HG03025 (cell line): ENCODE data around the gene JPT1.
"Not testable (repeated sequence)": the region's sequence is repeated elsewhere in the genome, so short reads cannot be mapped to it uniquely, and the experiment has no call there.

Source experiments
- ATAC-seq: cut with Tn5 transposase; IDR thresholded peaks from one replicate; pipeline ENCODE4 v1.9.1; 2021; ENCODE audit warnings: mild to moderate bottlenecking, moderate library complexity; ENCODE audit not compliant: unreplicated experiment, low FRiP score

The JPT1 gene, protein sequence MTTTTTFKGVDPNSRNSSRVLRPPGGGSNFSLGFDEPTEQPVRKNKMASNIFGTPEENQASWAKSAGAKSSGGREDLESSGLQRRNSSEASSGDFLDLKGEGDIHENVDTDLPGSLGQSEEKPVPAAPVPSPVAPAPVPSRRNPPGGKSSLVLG

DNA sequence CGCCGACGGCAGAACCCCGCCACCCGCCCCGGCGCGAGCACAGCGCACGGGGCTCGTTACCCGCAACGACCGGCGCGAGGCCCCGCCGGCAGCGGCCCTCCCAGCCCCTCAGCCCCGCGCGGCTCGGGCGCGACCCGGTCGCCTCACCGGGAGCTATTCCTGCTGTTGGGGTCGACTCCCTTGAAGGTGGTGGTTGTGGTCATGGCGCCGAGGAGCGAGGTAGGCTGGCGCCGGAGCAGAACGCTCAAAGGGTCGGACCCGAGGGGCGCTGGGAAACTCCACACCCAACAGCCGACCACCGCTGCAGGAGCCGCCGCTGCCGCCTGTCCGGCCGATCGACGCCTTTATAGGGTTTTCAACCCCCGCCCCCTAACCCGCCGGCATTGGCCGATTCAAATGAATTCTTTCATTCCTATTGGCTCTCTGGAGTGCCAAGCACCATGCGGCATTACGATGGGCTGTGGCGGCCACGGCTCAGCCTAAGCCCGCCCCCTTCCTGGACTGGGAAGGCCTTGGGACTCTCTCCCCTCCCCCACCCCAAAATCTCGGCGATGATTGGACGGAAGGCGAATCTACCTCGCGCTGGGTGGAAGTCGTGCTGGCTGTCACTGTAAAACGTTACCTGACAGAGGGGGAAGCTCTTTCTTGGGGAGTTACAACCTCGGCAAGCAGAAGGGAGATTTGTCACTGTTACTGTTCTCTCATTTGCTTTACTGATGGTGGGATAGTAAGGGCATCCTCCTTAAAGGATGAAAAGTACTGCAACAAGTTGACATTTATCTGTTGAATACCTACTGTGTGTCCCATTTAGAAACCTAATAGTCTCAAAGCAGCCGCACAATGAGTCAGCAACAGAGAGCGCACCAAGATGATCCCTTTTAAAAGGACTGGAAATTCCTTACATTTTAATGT lies at the start of gene JPT1:
Gene JPT1, minus strand, starts transcription at position 318 of the 912 bp plus-strand sequence. Its CDS starts 115 bp downstream, at position 203.
- peak; percentile 82 for ATAC-seq

DNA sequence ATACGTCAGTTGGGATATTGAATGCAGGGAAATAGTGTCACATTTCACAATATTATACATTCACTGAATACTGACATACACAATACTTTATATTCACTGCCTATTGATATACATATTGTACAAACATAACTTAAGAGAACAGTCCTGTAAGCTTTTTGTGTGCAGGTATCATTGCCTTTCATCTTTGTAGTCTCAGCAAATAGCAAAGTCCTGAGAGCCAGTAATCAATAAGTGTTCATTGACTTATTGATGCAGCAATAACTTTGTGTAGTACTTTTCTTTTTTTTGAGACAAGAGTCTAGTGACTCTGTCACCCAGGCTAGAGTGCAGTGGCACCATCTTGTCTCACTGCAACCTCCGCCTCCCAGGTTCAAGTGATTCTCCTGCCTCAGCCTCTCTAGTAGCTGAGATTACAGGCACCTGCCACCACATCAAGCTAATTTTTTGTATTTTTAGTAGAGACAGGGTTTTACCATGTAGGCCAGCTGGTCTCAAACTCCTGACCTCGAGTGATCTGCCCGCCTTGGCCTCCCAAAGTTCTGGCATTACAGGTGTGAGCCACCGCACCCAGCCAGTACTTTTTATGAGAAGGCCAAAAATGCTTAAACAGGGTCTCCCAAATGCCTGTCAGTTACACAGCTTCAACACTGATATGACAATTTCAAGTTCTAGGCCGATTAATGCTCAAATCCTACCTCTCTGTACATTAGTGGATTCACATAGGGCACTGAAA lies 45.7 kb upstream of the JPT1 start:
- no peak for ATAC-seq

DNA sequence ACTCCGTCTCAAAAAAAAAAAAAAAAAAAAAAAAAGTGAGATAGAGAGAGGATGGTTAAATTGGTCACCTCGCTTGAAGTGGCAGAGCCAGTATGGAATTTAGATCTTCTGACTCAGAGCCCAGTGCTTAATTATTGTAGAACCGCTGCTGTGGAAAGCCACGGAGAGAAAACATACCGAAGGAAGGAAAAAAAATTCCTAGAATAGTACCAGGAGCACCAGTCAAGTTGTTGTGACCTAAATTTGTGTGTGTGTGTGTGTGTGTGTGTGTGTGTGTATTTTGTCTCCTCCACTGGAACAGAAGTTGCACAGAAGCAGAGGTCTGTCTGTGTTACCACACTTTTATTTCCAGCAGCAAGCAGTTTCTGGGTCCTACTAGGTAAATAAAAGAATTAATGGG lies 40.6 kb upstream of the JPT1 start:
- no peak for ATAC-seq

DNA sequence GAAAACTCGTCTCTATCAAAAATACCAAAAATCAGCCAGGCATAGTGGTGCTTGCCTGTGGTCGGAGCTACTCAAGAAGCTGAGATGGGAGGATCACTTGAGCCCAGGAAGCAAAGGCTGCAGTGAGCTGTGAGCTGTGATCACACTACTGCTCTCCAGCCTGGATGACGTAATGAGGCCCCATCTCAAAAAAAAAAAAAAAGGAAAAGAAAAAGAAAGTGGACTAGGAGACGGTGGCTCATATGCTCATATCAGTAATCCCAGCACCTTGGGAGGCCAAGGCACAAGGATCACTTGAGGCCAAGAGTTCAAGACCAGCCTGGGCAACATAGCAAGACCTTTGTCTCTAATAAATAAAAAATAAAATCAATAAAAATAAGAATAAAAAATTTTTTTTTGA lies 37.3 kb upstream of the JPT1 start:
- ATAC-seq: no peak

DNA sequence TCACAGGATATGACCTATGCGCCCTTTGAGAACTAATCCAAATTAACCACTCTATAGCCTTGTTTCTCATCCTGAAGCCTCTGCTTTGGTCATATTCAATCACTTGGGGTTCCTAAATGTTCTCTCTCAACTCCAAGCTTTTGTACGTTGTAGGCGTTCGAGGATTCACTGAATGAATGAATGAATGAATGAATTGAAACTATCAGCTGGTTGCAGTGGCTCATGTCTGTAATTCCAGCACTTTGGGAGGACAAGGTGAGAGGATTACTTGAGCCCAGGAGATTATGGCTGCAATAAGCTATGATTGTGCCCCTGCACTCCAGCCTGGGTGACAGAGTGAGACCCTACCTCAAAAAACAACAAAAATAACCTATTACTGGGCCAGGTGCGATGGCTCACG lies 34.3 kb upstream of the JPT1 start:
- ATAC-seq: no peak

DNA sequence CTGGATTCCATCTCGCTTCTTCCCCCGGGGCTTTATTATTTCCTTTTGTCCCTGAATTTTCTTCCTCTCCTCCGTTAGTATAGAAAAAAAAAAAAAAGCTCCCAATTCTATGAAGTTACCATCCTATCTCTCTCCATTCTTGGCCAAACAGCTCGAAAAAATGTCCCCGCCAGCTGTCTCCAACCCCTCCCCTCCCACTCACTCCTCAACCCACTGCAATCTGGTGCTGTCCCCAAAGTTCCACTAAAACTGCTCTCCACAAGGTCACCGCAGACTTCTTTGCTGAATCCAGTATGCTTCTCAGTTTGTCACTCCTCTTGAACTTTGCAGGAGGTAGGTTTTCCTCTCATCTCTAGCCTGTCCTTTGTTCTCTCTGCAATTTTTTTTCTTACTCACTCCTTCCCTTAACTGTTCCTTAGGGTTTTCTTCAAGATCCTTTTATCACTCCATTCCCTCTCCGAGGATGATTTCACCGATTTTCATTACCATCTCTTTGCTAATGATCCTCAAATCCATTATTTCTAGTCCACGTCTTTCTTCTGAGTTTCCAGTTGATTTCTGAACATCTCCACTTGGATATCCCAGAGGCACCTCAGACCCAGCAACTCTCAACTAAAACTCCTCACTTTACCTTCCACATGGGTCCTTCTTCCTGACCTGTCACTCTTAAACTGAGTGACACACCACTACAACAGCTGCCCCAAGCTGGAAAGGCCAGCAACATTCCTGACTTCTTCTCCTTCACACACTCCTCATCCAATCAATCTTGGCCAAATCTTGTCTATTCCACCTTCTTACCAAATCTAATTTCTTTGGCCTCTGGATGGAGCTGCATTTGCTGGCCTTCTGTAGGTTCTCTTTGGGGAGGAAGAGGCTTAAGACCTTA lies 29.9 kb upstream of the JPT1 start:
- ATAC-seq: no peak

DNA sequence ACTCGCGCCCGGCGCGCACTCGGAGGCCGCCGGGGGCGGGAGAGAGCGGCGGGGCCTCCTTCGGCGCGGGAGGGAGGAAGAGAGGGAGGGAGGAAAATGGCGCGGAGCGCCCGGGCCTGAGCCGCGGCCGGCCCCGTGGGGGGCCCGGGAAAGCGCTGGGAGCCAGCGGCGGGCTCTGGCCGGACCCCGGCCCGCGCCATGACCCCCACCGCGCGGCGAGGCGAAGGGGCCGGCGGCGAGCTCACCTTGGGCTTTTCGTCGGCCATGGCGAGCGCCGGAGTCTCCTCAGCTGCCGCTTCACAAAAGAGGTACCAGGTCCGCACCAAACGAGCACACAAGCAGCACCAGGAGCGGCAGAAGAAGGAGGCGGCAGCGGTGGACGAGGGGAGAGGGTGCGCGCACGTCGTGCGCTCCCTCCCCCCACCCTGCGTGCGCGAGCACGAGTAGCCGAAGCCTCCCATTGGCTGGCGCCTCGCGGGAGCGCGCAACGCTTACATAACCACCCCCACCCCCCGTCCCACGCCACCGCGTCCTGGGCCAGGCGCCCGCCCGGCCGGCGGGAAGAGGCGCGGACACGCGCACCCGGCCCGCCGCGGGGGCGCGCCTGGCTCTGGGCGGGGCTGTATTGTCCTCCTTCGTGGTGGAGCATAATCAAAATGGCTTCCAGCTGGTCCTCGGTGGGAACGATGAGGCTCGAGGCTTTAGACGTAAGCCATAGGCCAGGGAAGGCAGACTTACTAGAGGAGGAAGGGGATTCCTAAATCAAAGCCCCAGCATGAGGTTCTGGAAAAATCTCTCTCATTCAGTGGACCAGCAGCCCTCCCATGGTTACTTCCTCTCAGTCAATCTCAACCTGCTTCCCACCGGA lies 28.5 kb upstream of the JPT1 start, which contains the start of gene SUMO2:
Gene SUMO2, minus strand, starts transcription at position 391 of the 868 bp plus-strand sequence. Its CDS starts 125 bp downstream, at position 266.
- peak; percentile 67 for ATAC-seq

DNA sequence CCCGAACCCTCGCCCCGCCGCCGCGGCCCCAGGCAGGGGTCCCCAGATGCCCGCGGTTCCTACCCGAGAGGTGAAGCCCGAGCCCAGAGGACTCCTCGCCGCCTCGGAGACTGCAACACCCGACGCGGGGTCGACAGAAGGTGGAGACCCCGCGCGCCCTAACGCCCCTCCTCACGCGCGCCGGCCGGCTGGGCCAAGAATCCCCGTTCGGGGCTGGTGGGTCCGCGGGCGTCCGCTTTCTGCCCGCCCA lies 27.9 kb upstream of the JPT1 start:
- ATAC-seq: peak; percentile 11

DNA sequence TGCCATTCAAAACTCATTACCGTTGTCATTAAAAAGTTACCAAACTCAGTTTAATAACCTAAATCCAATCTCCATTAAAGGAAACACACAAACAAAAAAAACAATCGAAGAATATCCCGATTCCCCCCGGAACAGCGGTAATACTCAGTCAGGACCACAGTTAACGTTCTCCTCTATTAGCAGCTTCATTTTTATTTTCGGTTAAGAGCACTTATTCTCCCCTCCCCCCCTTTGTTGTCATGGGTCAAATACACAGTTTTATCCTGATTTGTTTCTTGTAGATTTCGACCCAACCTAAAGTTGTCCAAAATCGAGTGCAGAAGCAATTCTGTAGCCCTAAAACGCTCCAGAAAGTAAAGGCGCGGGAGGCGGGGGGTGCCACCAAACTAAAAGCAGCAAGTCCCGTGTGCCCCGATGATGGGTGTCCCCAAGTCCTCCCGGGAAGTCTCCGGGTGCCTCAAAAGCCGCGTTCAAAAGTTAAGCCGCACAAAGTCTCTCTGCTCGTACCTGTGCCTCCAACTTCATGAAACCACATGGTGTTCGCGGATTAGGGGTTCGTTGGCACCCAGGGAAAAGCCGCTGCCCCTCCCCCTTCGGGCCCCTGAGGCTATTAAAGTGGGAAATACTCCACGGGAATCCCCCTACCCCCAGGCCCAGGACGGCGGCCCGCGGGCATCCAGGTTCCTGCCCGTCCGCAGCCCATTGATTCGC lies 27.5 kb upstream of the JPT1 start:
- ATAC-seq: no peak

DNA sequence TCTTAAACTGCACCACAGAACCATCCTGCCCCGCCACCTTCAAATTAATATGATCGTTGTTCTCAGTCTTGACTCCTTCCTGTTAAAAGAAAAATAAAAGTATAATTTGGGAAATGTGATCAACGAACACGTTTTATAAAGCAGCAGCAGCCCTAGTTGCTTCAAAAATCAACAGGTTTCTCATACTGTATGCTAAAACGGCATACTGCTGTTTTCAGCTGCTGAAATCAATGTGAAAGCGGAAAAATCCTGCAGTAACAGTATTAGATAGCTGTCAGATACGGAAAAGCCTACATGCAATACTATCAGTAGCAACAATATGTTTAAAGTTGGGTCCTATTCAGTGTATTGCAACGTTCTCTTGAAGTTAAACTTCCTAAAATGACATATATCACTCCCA lies 26.8 kb upstream of the JPT1 start:
- ATAC-seq: no peak

DNA sequence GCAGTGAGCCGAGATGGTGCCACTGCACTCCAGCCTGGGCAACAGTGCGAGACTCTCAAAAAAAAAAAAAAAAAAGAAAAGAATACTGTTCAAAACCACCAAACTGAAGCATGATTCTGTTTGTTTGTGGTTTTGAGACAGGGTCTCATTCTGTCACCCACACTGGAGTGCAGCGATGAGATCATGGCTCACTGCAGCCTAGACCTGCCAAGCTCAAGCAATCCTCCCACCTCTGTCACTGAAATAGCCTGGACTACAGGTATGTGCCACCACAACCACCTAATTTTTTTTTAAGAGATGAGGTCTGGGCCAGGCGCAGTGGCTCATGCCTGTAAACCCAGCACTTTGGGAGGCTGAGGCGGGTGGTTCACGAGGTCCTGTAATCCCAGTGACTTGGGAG lies 24.1 kb upstream of the JPT1 start:
- ATAC-seq: no peak

DNA sequence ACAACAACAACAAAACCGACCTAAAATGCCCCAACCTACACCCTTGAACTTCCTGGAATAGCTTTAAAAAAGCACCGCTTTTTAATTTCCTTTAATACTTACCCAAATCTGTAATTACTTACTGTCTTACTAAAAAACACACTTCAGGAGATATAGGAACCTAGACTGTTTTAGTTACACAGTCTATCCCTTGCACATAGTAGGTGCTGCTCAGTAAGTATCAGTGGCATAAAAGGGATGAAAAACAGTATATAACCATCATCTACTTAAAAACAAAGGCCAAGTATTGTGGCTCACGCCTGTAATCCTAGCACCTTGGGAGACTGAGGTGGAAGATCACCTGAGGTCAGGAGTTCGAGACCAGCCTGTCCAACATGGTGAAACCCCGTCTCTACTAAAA lies 22.3 kb upstream of the JPT1 start:
- no peak for ATAC-seq

DNA sequence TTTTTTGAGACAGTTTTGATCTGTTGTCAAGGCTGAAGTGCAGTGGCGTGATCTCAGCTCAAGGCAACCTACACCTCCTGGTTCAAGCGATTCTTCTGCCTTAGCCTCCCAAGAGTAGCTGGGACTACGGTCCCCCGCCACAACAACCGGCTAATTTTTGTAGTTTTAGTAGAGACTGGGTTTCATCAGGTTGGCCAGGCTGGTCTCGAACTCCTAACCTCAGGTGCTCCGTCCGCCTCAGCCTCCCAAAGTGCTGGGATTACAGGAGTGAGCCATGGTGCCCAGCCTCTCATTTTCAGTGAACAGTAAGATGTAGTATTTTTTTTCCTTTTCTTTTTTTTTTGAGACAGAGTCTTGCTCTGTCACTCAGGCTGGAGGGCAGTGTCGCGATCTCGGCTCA lies 20.7 kb upstream of the JPT1 start:
- ATAC-seq: no peak

DNA sequence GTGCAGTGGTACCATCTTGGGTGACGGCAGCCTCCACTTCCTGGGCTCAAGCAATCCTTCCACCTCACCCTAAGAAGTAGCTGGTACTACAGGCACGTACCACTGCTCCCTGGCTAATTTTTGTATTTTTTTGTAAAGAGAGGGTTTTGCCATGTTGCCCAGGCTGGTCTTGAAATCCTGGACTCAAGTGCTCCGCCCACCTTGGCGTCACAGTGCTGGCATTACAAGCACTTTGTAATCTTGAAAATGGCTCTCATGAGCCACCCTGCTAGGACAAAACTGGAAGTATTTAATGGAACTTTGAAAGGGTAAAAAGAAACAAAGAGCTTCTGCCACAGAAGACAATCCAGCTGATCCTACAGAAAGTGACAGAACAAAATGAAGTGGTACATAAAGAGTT lies 19.2 kb upstream of the JPT1 start:
- no peak for ATAC-seq

DNA sequence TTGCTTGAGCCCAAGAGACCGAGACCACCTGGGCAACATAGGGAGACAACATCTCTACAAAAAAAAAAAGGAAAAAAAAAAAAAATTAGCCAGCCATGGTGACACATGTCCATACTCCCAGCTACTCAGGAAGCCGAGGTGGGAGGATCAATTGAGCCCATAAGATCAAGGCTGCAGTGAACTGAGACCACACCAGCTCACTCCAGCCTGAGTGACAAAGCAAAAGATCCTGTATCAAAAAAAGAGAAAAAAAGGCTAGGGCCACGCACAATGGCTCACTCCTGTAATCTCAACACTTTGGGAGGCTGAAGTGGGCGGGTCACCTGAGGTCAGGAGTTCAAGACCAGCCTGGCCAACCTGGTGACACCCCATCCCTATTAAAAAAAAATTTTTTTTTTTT lies 14.7 kb upstream of the JPT1 start:
- no peak for ATAC-seq

DNA sequence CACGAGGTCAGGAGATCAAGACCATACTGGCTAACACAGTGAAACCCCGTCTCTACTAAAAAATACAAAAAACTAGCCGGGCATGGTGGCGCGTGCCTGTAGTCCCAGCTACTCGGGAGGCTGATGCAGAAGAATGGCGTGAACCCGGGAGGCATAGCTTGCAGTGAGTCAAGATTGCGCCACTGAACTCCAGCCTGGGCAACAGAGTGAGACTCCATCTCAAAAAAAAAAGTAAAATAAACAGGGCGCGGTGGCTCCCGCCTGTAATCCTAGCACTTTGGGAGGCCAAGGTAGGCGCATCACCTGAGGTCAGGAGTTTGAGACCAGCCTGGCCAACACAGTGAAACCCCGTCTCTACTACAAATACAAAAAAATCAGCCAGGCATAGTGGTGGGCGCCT lies 10.3 kb upstream of the JPT1 start:
- ATAC-seq: not testable (repeated sequence)

DNA sequence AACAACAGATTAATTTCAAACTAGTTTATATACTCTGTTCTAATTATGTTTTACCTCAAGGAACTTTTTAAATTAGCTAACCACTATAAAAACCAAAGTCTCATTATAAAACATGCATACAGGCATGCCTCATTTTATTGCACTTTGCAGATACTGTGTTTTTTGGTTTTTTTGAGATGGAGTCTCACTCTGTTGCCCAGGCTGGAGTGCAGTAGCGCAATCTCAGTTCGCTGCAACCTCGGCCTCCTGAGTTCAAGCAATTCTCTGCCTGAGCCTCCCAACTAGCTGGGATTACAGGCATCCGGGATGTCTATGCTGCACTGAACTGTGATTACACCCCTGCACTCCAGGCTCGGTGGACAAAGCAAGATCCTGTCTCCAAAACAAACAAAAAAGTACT lies 8.8 kb upstream of the JPT1 start:
- ATAC-seq: no peak

DNA sequence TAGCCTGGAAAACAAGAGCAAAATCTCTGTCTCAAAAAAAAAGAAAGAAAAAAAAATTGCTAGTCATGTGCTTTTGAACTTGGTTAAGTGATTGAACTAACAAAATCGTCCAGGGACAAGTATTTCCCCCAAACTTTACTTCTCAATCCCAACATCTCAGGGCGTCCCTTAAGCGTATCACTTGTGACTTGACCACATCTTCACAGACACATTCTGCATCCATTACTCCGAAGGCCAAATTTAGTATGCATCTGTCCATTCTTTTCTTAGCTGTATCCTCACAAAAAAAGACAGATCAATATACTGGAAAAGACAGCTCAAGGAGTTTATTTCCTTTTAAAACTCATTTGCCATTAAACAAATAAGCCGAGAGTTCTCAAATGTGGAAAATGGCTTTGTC lies 5.9 kb upstream of the JPT1 start:
- no peak for ATAC-seq
